HEK293 (cell line): ENCODE measurements around the gene SUDS3.

Source experiments
- CTCF ChIA-PET: fragments of 350-600 bp; formaldehyde crosslinking; extraction: SDS; loops from one replicate; lab custom pipeline; 2021; ENCODE audit warnings: antibody characterized with exemption; lab: Yijun Ruan, JAX
- POLR2A ChIA-PET: fragments of 300-600 bp; formaldehyde crosslinking; extraction: SDS; loops from one replicate; lab custom pipeline; 2020; ENCODE audit warnings: antibody characterized with exemption, inconsistent platforms; lab: Yijun Ruan, JAX
- H3K27ac ChIP-seq: fragments of 200-500 bp; sonication (Bioruptor generic); 2 replicates; pipeline ENCODE4 v1.5.1; 2014; ENCODE audit warnings: low read depth, low read length, control low read depth, inconsistent platforms; ENCODE audit errors: extremely low read depth
- H3K36me3 ChIP-seq, 2 experiments: fragments of 200-500 bp in 1 of 2; sonication (Bioruptor generic) in 1 of 2; 1 replicate in 1 of 2; 2 replicates in 1 of 2; pipeline ENCODE4 v1.5.1; 2014 to 2017; ENCODE audit warnings: inconsistent platforms in 2 of 2, low read length in 2 of 2; ENCODE audit not compliant: control insufficient read depth in 2 of 2, insufficient read depth in 1 of 2
- H3K4me1 ChIP-seq: fragments of 200-500 bp; sonication (Bioruptor generic); 2 replicates; pipeline ENCODE4 v1.5.1; 2014; ENCODE audit warnings: mild to moderate bottlenecking, low read length, inconsistent platforms; ENCODE audit not compliant: control insufficient read depth, insufficient read depth
- H3K4me3 ChIP-seq: 2 replicates; pipeline ENCODE4 v1.5.1; 2011; ENCODE audit warnings: low read depth, mild to moderate bottlenecking, control low read depth, low read length, moderate library complexity
- H3K9me3 ChIP-seq: fragments of 200-500 bp; sonication (Bioruptor generic); 2 replicates; pipeline ENCODE4 v1.5.1; 2014; ENCODE audit warnings: low read depth, low read length, inconsistent platforms; ENCODE audit not compliant: control insufficient read depth, insufficient read depth
- GFI1B ChIP-seq: fragments of 450-650 bp; formaldehyde crosslinking; IDR thresholded peaks from 2 replicates; pipeline ENCODE4 v1.5.1; 2016; ENCODE audit warnings: missing biosample characterization, missing genetic modification characterization
- OVOL3 ChIP-seq: fragments of 450-650 bp; formaldehyde crosslinking; IDR thresholded peaks from 2 replicates; pipeline ENCODE4 v1.5.1; 2016; ENCODE audit warnings: missing biosample characterization, missing genetic modification characterization
- SCRT2 ChIP-seq: fragments of 450-650 bp; formaldehyde crosslinking; IDR thresholded peaks from 2 replicates; pipeline ENCODE4 v1.5.1; 2016; ENCODE audit warnings: missing biosample characterization, missing genetic modification characterization
- TRIM28 ChIP-seq: IDR thresholded peaks from 2 replicates; pipeline ENCODE4 v1.6.1; 2011; ENCODE audit warnings: low read length, control low read depth, borderline replicate concordance
- YY1 ChIP-seq: fragments of 450-650 bp; formaldehyde crosslinking; IDR thresholded peaks from 2 replicates; pipeline ENCODE4 v1.5.1; 2018; ENCODE audit warnings: missing biosample characterization, missing genetic modification characterization
- ZBTB17 ChIP-seq: fragments of 450-650 bp; formaldehyde crosslinking; IDR thresholded peaks from 2 replicates; pipeline ENCODE4 v1.5.1; 2016; ENCODE audit warnings: missing biosample characterization, missing genetic modification characterization
- ZFP3 ChIP-seq: fragments of 450-650 bp; formaldehyde crosslinking; IDR thresholded peaks from 2 replicates; pipeline ENCODE4 v1.5.1; 2016; ENCODE audit warnings: low read depth, missing biosample characterization, missing genetic modification characterization
- ZNF114 ChIP-seq: fragments of 450-650 bp; formaldehyde crosslinking; IDR thresholded peaks from 2 replicates; pipeline ENCODE4 v1.5.0; 2017; ENCODE audit warnings: missing biosample characterization, missing genetic modification characterization
- ZNF146 ChIP-seq: fragments of 450-650 bp; formaldehyde crosslinking; IDR thresholded peaks from 2 replicates; pipeline ENCODE4 v1.5.1; 2016; ENCODE audit warnings: missing biosample characterization, missing genetic modification characterization
- ZNF19 ChIP-seq: fragments of 450-650 bp; formaldehyde crosslinking; IDR thresholded peaks from 2 replicates; pipeline ENCODE4; 2016; ENCODE audit warnings: missing biosample characterization, missing genetic modification characterization, low read depth
- ZNF202 ChIP-seq: fragments of 450-650 bp; formaldehyde crosslinking; IDR thresholded peaks from 2 replicates; pipeline ENCODE4 v1.5.1; 2016; ENCODE audit warnings: missing biosample characterization, missing genetic modification characterization, borderline replicate concordance
- ZNF24 ChIP-seq: fragments of 450-650 bp; formaldehyde crosslinking; IDR thresholded peaks from 2 replicates; pipeline ENCODE4 v1.5.1; 2016; ENCODE audit warnings: missing biosample characterization, missing genetic modification characterization
- ZNF350 ChIP-seq: fragments of 450-650 bp; formaldehyde crosslinking; IDR thresholded peaks from 2 replicates; pipeline ENCODE4 v1.5.0; 2017; ENCODE audit warnings: missing biosample characterization, mild to moderate bottlenecking, missing genetic modification characterization
- ZNF510 ChIP-seq: fragments of 450-650 bp; formaldehyde crosslinking; IDR thresholded peaks from 2 replicates; pipeline ENCODE4 v1.5.1; 2018; ENCODE audit warnings: mild to moderate bottlenecking, missing genetic modification characterization, missing biosample characterization; ENCODE audit not compliant: insufficient replicate concordance
- ZNF658 ChIP-seq: fragments of 450-650 bp; formaldehyde crosslinking; IDR thresholded peaks from 2 replicates; pipeline ENCODE4; 2016; ENCODE audit warnings: missing biosample characterization, missing genetic modification characterization
- ZNF660 ChIP-seq: fragments of 450-650 bp; IDR thresholded peaks from 2 replicates; pipeline ENCODE4 v1.5.1; 2018; ENCODE audit warnings: missing biosample characterization, mild to moderate bottlenecking, missing genetic modification characterization
- ZNF76 ChIP-seq: fragments of 450-650 bp; formaldehyde crosslinking; IDR thresholded peaks from 2 replicates; pipeline ENCODE4; 2016; ENCODE audit warnings: low read depth, missing biosample characterization, missing genetic modification characterization, borderline replicate concordance
- ZNF843 ChIP-seq: fragments of 450-650 bp; formaldehyde crosslinking; IDR thresholded peaks from 2 replicates; pipeline ENCODE4 v1.5.1; 2016; ENCODE audit warnings: missing biosample characterization, missing genetic modification characterization
- ZXDB ChIP-seq: fragments of 450-650 bp; formaldehyde crosslinking; IDR thresholded peaks from 2 replicates; pipeline ENCODE4 v1.5.1; 2016; ENCODE audit warnings: missing biosample characterization, missing genetic modification characterization
- TF ChIP-seq, protein P1 (sequence below): fragments of 450-650 bp; formaldehyde crosslinking; conservative IDR thresholded peaks from 2 replicates; pipeline ENCODE4 v1.5.1; 2016; ENCODE audit warnings: low read depth, missing biosample characterization, missing genetic modification characterization
- TF ChIP-seq, protein P2 (sequence below): fragments of 450-650 bp; formaldehyde crosslinking; IDR thresholded peaks from 2 replicates; pipeline ENCODE4 v1.5.1; 2016; ENCODE audit warnings: missing biosample characterization, missing genetic modification characterization
- TF ChIP-seq, protein P3 (sequence below): fragments of 450-650 bp; formaldehyde crosslinking; IDR thresholded peaks from 2 replicates; pipeline ENCODE4 v1.5.1; 2016; ENCODE audit warnings: missing biosample characterization, missing genetic modification characterization, low read depth
- TF ChIP-seq, protein P4 (sequence below): fragments of 450-650 bp; formaldehyde crosslinking; IDR thresholded peaks from 2 replicates; pipeline ENCODE4 v1.5.1; 2016; ENCODE audit warnings: missing biosample characterization, missing genetic modification characterization
- TF ChIP-seq, protein P5 (sequence below): fragments of 450-650 bp; formaldehyde crosslinking; IDR thresholded peaks from 2 replicates; pipeline ENCODE4 v1.5.1; 2016; ENCODE audit warnings: missing biosample characterization, missing genetic modification characterization, low read depth
- TF ChIP-seq, protein P6 (sequence below): fragments of 450-650 bp; formaldehyde crosslinking; IDR thresholded peaks from 2 replicates; pipeline ENCODE4 v1.5.1; 2016; ENCODE audit warnings: missing biosample characterization, missing genetic modification characterization

Gene SUDS3

DNA sequence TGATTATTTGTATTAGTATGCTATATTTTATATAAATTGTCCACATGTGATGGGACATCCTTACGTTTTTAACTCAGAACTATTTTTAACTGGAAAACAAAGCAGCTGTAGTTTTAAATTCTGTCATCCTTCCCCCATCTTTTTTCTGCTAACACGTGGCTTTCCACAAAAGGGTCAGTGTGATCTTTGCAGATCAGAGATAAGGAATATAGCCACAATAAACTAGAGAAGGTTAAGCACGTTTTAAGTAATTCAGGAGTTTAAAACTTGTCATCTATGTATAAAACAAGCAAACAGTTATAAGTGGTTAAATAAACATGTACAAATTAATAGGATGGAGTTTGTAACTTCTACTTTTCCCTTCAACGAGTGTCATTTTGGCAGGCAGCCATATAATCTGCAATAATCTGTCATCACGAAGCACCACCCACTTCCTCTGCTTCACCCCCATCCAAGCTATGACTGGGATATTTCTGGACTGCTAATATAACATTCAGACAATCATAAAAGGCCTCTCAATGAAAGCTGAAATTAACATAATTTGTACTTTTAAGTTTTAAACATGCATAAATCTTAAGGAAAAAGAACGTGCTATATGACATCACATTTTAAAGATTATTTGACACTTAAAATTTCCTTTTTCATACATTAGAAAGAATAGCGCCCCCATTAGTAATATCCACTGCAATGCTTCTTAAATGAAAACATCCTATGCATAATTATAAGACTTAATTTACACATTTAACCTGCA, 18.9 kb upstream of the SUDS3 start (continued):
- TF ChIP-seq, protein P1, sequence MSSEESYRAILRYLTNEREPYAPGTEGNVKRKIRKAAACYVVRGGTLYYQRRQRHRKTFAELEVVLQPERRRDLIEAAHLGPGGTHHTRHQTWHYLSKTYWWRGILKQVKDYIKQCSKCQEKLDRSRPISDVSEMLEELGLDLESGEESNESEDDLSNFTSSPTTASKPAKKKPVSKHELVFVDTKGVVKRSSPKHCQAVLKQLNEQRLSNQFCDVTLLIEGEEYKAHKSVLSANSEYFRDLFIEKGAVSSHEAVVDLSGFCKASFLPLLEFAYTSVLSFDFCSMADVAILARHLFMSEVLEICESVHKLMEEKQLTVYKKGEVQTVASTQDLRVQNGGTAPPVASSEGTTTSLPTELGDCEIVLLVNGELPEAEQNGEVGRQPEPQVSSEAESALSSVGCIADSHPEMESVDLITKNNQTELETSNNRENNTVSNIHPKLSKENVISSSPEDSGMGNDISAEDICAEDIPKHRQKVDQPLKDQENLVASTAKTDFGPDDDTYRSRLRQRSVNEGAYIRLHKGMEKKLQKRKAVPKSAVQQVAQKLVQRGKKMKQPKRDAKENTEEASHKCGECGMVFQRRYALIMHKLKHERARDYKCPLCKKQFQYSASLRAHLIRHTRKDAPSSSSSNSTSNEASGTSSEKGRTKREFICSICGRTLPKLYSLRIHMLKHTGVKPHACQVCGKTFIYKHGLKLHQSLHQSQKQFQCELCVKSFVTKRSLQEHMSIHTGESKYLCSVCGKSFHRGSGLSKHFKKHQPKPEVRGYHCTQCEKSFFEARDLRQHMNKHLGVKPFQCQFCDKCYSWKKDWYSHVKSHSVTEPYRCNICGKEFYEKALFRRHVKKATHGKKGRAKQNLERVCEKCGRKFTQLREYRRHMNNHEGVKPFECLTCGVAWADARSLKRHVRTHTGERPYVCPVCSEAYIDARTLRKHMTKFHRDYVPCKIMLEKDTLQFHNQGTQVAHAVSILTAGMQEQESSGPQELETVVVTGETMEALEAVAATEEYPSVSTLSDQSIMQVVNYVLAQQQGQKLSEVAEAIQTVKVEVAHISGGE = no peak
- peak; percentile 85 for TF ChIP-seq ZNF843 (tag by site-specific recombination)
- peak; percentile 70 for TF ChIP-seq ZBTB17 (tag by site-specific recombination)
- TF ChIP-seq ZNF660 (tag by site-specific recombination) = peak; percentile 64; the same call in 1 of the 2 replicates
- TF ChIP-seq, protein P2, sequence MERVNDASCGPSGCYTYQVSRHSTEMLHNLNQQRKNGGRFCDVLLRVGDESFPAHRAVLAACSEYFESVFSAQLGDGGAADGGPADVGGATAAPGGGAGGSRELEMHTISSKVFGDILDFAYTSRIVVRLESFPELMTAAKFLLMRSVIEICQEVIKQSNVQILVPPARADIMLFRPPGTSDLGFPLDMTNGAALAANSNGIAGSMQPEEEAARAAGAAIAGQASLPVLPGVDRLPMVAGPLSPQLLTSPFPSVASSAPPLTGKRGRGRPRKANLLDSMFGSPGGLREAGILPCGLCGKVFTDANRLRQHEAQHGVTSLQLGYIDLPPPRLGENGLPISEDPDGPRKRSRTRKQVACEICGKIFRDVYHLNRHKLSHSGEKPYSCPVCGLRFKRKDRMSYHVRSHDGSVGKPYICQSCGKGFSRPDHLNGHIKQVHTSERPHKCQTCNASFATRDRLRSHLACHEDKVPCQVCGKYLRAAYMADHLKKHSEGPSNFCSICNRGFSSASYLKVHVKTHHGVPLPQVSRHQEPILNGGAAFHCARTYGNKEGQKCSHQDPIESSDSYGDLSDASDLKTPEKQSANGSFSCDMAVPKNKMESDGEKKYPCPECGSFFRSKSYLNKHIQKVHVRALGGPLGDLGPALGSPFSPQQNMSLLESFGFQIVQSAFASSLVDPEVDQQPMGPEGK = peak; percentile 69
- no peak for TF ChIP-seq GFI1B
- peak; percentile 48 for TF ChIP-seq SCRT2 (tag by site-specific recombination)
- peak; percentile 83 for TF ChIP-seq ZXDB (tag by site-specific recombination)
- 0 out of 2 replicates have a peak, but pooled peaks have one; percentile 19 for TF ChIP-seq ZNF19 (tag by site-specific recombination)
- TF ChIP-seq TRIM28 = no peak
- TF ChIP-seq ZNF202 (tag by site-specific recombination) = no peak
- no peak for TF ChIP-seq ZNF114
- no peak for TF ChIP-seq ZNF658
- TF ChIP-seq OVOL3 (tag by site-specific recombination) = 0 out of 2 replicates have a peak, but pooled peaks have one; percentile 56
- TF ChIP-seq, protein P3, sequence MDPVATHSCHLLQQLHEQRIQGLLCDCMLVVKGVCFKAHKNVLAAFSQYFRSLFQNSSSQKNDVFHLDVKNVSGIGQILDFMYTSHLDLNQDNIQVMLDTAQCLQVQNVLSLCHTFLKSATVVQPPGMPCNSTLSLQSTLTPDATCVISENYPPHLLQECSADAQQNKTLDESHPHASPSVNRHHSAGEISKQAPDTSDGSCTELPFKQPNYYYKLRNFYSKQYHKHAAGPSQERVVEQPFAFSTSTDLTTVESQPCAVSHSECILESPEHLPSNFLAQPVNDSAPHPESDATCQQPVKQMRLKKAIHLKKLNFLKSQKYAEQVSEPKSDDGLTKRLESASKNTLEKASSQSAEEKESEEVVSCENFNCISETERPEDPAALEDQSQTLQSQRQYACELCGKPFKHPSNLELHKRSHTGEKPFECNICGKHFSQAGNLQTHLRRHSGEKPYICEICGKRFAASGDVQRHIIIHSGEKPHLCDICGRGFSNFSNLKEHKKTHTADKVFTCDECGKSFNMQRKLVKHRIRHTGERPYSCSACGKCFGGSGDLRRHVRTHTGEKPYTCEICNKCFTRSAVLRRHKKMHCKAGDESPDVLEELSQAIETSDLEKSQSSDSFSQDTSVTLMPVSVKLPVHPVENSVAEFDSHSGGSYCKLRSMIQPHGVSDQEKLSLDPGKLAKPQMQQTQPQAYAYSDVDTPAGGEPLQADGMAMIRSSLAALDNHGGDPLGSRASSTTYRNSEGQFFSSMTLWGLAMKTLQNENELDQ (tag by site-specific recombination) = no peak
- TF ChIP-seq ZNF146 (tag by site-specific recombination) = no peak
- peak; percentile 45; the same call in 1 of the 2 replicates for TF ChIP-seq YY1 (tag by site-specific recombination)
- TF ChIP-seq ZFP3 (tag by site-specific recombination) = no peak
- TF ChIP-seq, all 188 proteins: peak for 48

DNA sequence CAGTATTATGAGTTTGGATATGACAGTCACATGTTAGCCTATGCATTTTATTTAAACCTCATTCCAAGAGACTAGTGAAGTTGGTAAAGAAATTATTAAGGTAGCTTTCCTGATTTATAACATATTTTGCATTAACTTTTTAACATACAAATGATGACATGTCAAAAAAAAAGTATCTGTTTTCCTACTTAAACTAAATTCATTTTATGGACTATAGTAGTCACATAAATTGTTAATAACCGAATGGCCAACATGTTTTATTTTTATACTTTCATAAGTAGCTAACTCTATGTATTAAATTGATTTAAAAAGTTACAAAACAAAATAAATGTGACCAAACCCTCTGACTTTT, 18.4 kb upstream of the SUDS3 start:
- peaks cover 6% of the 10 kb centered on the region; the same call in 1 of the 2 replicates for H3K4me1 ChIP-seq
- CTCF ChIA-PET = interaction anchor here (0.6 to 5.0 kb wide), 9 partner anchors 10 to 176 kb away, joined by 3 to 40 read pairs (median 5); partner anchors contain the start of gene SUDS3
- POLR2A ChIA-PET = interaction anchor here (0.6 to 1.7 kb wide), 4 partner anchors 11 to 219 kb away, joined by 3 to 8 read pairs (median 6); partner anchors contain the start of genes SUDS3 and TAOK3
- H3K27ac ChIP-seq = no peak overlapping the region
- H3K9me3 ChIP-seq = no peaks in the 10 kb centered on the region
- H3K36me3 ChIP-seq = no peaks in the 10 kb centered on the region
- H3K4me3 ChIP-seq = no peak overlapping the region
- TF ChIP-seq, protein P4, sequence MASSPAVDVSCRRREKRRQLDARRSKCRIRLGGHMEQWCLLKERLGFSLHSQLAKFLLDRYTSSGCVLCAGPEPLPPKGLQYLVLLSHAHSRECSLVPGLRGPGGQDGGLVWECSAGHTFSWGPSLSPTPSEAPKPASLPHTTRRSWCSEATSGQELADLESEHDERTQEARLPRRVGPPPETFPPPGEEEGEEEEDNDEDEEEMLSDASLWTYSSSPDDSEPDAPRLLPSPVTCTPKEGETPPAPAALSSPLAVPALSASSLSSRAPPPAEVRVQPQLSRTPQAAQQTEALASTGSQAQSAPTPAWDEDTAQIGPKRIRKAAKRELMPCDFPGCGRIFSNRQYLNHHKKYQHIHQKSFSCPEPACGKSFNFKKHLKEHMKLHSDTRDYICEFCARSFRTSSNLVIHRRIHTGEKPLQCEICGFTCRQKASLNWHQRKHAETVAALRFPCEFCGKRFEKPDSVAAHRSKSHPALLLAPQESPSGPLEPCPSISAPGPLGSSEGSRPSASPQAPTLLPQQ (tag by site-specific recombination) = no peak
- TF ChIP-seq, protein P5, sequence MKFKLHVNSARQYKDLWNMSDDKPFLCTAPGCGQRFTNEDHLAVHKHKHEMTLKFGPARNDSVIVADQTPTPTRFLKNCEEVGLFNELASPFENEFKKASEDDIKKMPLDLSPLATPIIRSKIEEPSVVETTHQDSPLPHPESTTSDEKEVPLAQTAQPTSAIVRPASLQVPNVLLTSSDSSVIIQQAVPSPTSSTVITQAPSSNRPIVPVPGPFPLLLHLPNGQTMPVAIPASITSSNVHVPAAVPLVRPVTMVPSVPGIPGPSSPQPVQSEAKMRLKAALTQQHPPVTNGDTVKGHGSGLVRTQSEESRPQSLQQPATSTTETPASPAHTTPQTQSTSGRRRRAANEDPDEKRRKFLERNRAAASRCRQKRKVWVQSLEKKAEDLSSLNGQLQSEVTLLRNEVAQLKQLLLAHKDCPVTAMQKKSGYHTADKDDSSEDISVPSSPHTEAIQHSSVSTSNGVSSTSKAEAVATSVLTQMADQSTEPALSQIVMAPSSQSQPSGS = no peak
- TF ChIP-seq ZNF350 (tag by site-specific recombination) = no peak
- TF ChIP-seq ZNF510 (tag by site-specific recombination) = no peak
- no peak for TF ChIP-seq ZNF76 (tag by site-specific recombination)
- TF ChIP-seq, protein P6, sequence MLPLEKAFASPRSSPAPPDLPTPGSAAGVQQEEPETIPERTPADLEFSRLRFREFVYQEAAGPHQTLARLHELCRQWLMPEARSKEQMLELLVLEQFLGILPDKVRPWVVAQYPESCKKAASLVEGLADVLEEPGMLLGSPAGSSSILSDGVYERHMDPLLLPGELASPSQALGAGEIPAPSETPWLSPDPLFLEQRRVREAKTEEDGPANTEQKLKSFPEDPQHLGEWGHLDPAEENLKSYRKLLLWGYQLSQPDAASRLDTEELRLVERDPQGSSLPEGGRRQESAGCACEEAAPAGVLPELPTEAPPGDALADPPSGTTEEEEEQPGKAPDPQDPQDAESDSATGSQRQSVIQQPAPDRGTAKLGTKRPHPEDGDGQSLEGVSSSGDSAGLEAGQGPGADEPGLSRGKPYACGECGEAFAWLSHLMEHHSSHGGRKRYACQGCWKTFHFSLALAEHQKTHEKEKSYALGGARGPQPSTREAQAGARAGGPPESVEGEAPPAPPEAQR (tag by site-specific recombination) = no peak
- no peak for TF ChIP-seq ZNF24 (tag by site-specific recombination)
